Measurements from ENCODE around the gene PTPRM. TPM values are rescaled to one million over a fixed set of nuclear protein-coding genes. Genes with fewer than 3 reads are reported as not detected.

The PTPRM gene
- total RNA-seq, 1 donor from 2014 or later, result 59.0 TPM

- no peak for DNase-seq (ENCODE audit: low read depth, low spot score)
Observed at GRCh38 chr18:7754258-7754657, 187.1 kb downstream of the PTPRM start.

- no peak for DNase-seq (ENCODE audit: low read depth, low spot score)
Observed at GRCh38 chr18:7754725-7755181, 187.6 kb downstream of the PTPRM start.

- DNase-seq (ENCODE audit: low read depth, low spot score), result peak; percentile 29
Observed at GRCh38 chr18:7755753-7756475, 188.8 kb downstream of the PTPRM start.

GRCh38 chr18:7757175-7757574 is 190.1 kb downstream of the PTPRM start:
- no peak for DNase-seq (ENCODE audit: low read depth, low spot score)

- no peak for DNase-seq (ENCODE audit: low read depth, low spot score)
Observed at GRCh38 chr18:7758764-7759163, 191.6 kb downstream of the PTPRM start.

- DNase-seq (ENCODE audit: low read depth, low spot score), result peak; percentile 30
Observed at GRCh38 chr18:7760967-7761948, 194.1 kb downstream of the PTPRM start.

GRCh38 chr18:7764405-7764804 is 197.3 kb downstream of the PTPRM start:
- DNase-seq (ENCODE audit: low read depth, low spot score), result no peak

- no peak for DNase-seq (ENCODE audit: low read depth, low spot score)
Observed at GRCh38 chr18:7766346-7766745, 199.2 kb downstream of the PTPRM start.

- DNase-seq (ENCODE audit: low read depth, low spot score), result no peak
Observed at GRCh38 chr18:7766817-7767216, 199.7 kb downstream of the PTPRM start.

- no peak for DNase-seq (ENCODE audit: low read depth, low spot score)
Observed at GRCh38 chr18:7770908-7771307, 203.8 kb downstream of the PTPRM start.

GRCh38 chr18:7772510-7772888 is 205.4 kb downstream of the PTPRM start:
- DNase-seq (ENCODE audit: low read depth, low spot score), result no peak

GRCh38 chr18:7772951-7773350 is 205.8 kb downstream of the PTPRM start:
- no peak for DNase-seq (ENCODE audit: low read depth, low spot score)

GRCh38 chr18:7775128-7775527 is 208.0 kb downstream of the PTPRM start:
- DNase-seq (ENCODE audit: low read depth, low spot score), result no peak

GRCh38 chr18:7775843-7776242 is 208.7 kb downstream of the PTPRM start:
- no peak for DNase-seq (ENCODE audit: low read depth, low spot score)

GRCh38 chr18:7778181-7778580 is 211.1 kb downstream of the PTPRM start:
- DNase-seq (ENCODE audit: low read depth, low spot score), result no peak

GRCh38 chr18:7779211-7779610 is 212.1 kb downstream of the PTPRM start:
- DNase-seq (ENCODE audit: low read depth, low spot score), result no peak

- no peak for DNase-seq (ENCODE audit: low read depth, low spot score)
Observed at GRCh38 chr18:7784171-7784570, 217.1 kb downstream of the PTPRM start.

GRCh38 chr18:7786569-7786968 is 219.5 kb downstream of the PTPRM start:
- no peak for DNase-seq (ENCODE audit: low read depth, low spot score)

GRCh38 chr18:7787339-7787738 is 220.2 kb downstream of the PTPRM start:
- DNase-seq (ENCODE audit: low read depth, low spot score), result no peak

GRCh38 chr18:7789856-7790552 is 222.9 kb downstream of the PTPRM start:
- DNase-seq (ENCODE audit: low read depth, low spot score), result no peak

GRCh38 chr18:7793100-7793499 is 226.0 kb downstream of the PTPRM start:
- no peak for DNase-seq (ENCODE audit: low read depth, low spot score)

- no peak for DNase-seq (ENCODE audit: low read depth, low spot score)
Observed at GRCh38 chr18:7803956-7804469, 236.9 kb downstream of the PTPRM start.
